ENCODE measurements around the gene ABCC4. TPM values are rescaled to one million over a fixed set of nuclear protein-coding genes. Genes with fewer than 3 reads are reported as not detected.
"Not testable (repeated sequence)": the region's sequence is repeated elsewhere in the genome, so short reads cannot be mapped to it uniquely, and the experiment has no call there.

ABCC4 gene
- polyA plus RNA-seq, 1 donor from 2014 or later = 2.4 TPM

GRCh38 chr13:95174517-95174916, 126.7 kb downstream of the ABCC4 start:
- TF ChIP-seq EZH2 (IDR thresholded peaks at IDR 0.05; ENCODE audit: borderline replicate concordance, insufficient read depth, low read length, poor library complexity, severe bottlenecking) (no peak), POLR2AphosphoS5 (IDR thresholded peaks at IDR 0.05) (no peak), EP300 (conservative IDR thresholded peaks at IDR 0.05; ENCODE audit: poor library complexity, severe bottlenecking) (no peak), REST (IDR thresholded peaks at IDR 0.05; ENCODE audit: borderline replicate concordance) (no peak), MXI1 (conservative IDR thresholded peaks at IDR 0.05; ENCODE audit: poor library complexity, severe bottlenecking) (no peak), SMC3 (conservative IDR thresholded peaks at IDR 0.05; ENCODE audit: poor library complexity) (no peak), RAD21 (conservative IDR thresholded peaks at IDR 0.05) (no peak), TAF1 (IDR thresholded peaks at IDR 0.05; ENCODE audit: low read depth) (no peak), CTCF (IDR thresholded peaks at IDR 0.05; ENCODE audit: poor library complexity, severe bottlenecking) (no peak)
- H3K36me3 ChIP-seq (ENCODE audit: insufficient read depth, low read length) = no peaks in the 10 kb centered on the region

GRCh38 chr13:95168191-95168590, 133.1 kb downstream of the ABCC4 start:
- no peak for TF ChIP-seq SMC3 (conservative IDR thresholded peaks at IDR 0.05; ENCODE audit: poor library complexity)

More at GRCh38 chr13:95174517-95174916, 126.7 kb downstream of the ABCC4 start:
- no peak overlapping the region for H3K27ac ChIP-seq (ENCODE audit: low read length)
- H4K20me1 ChIP-seq (ENCODE audit: insufficient read depth) = no peaks in the 10 kb centered on the region
- H3K9me3 ChIP-seq (ENCODE audit: low read length) = no peaks in the 10 kb centered on the region
- no peaks in the 10 kb centered on the region for H3K79me2 ChIP-seq (replicated peaks; ENCODE audit: insufficient read depth, low read length)
- peak overlapping the region; percentile 14 for H3K4me2 ChIP-seq (ENCODE audit: low read length)
- H3F3A ChIP-seq (ENCODE audit: insufficient read depth, low read length, poor library complexity, severe bottlenecking) = no peaks in the 10 kb centered on the region
- H3K9ac ChIP-seq (ENCODE audit: low read length) = peak overlapping the region; percentile 23
- H2AFZ ChIP-seq (ENCODE audit: low read depth, low read length) = no peak overlapping the region
- H3K9me2 ChIP-seq (ENCODE audit: insufficient read depth, low read length) = no peaks in the 10 kb centered on the region
- no peaks in the 10 kb centered on the region for H3K27me3 ChIP-seq (ENCODE audit: insufficient read depth, low read depth, low read length)
- H3K4me3 ChIP-seq (ENCODE audit: low read length) = peak overlapping the region; percentile 49

GRCh38 chr13:95167003-95167402, 134.2 kb downstream of the ABCC4 start:
- not testable (repeated sequence) for H3K9me2 ChIP-seq (ENCODE audit: insufficient read depth, low read length); H3K9ac ChIP-seq (ENCODE audit: low read length); H3K36me3 ChIP-seq (ENCODE audit: insufficient read depth, low read length); H3K4me2 ChIP-seq (ENCODE audit: low read length); H2AFZ ChIP-seq (ENCODE audit: low read depth, low read length); H3K27ac ChIP-seq (ENCODE audit: low read length); H3K27me3 ChIP-seq (ENCODE audit: insufficient read depth, low read depth, low read length); H3K4me3 ChIP-seq (ENCODE audit: low read length); H4K20me1 ChIP-seq (ENCODE audit: insufficient read depth); H3K79me2 ChIP-seq (replicated peaks; ENCODE audit: insufficient read depth, low read length); H3F3A ChIP-seq (ENCODE audit: insufficient read depth, low read length, poor library complexity, severe bottlenecking); H3K9me3 ChIP-seq (ENCODE audit: low read length)

More at GRCh38 chr13:95168191-95168590, 133.1 kb downstream of the ABCC4 start:
- H3K27ac ChIP-seq (ENCODE audit: low read length) = no peak overlapping the region
- H3F3A ChIP-seq (ENCODE audit: insufficient read depth, low read length, poor library complexity, severe bottlenecking) = no peaks in the 10 kb centered on the region
- H3K36me3 ChIP-seq (ENCODE audit: insufficient read depth, low read length) = no peaks in the 10 kb centered on the region
- H3K79me2 ChIP-seq (replicated peaks; ENCODE audit: insufficient read depth, low read length) = no peaks in the 10 kb centered on the region
- no peaks in the 10 kb centered on the region for H4K20me1 ChIP-seq (ENCODE audit: insufficient read depth)
- H3K4me3 ChIP-seq (ENCODE audit: low read length) = no peak overlapping the region
- no peak overlapping the region for H3K9ac ChIP-seq (ENCODE audit: low read length)
- no peaks in the 10 kb centered on the region for H3K9me2 ChIP-seq (ENCODE audit: insufficient read depth, low read length)
- H3K9me3 ChIP-seq (ENCODE audit: low read length) = no peaks in the 10 kb centered on the region
- H2AFZ ChIP-seq (ENCODE audit: low read depth, low read length) = no peak overlapping the region
- H3K4me2 ChIP-seq (ENCODE audit: low read length) = no peak overlapping the region
- no peaks in the 10 kb centered on the region for H3K27me3 ChIP-seq (ENCODE audit: insufficient read depth, low read depth, low read length)

Data from neural cell (in vitro differentiated cells).